Stomach (tissue), 4 donors: ENCODE results near the gene FANCC.

Experiments used
- CTCF ChIP-seq, 7 experiments: fragments of 450-650 bp in 4 of 7; fragments of 200-600 bp in 3 of 7; sonication (generic) in 3 of 7; IDR thresholded peaks; one replicate each; pipeline ENCODE4 v1.5.1; 2016 to 2019; ENCODE audit warnings: antibody characterized with exemption in 7 of 7, control low read depth in 2 of 7, mild to moderate bottlenecking in 1 of 7
- EP300 ChIP-seq: sonication (generic); formaldehyde crosslinking; IDR thresholded peaks from one replicate; pipeline ENCODE4 v1.6.1; 2017; ENCODE audit warnings: antibody characterized with exemption
- POLR2A ChIP-seq, 4 donors: fragments of 450-650 bp; IDR thresholded peaks; one replicate each; pipeline ENCODE4 v1.6.1; 2016; ENCODE audit warnings: antibody characterized with exemption in 4 of 4, control low read depth in 2 of 4, mild to moderate bottlenecking in 1 of 4, moderate library complexity in 1 of 4

GRCh38 chr9:95120781-95121370 lies 196.6 kb downstream of the FANCC start:
- no peak for TF ChIP-seq CTCF (IDR thresholded peaks at IDR 0.05)
- no peak for TF ChIP-seq POLR2A (IDR thresholded peaks at IDR 0.05)
- TF ChIP-seq EP300, result no peak
